Measurements from ENCODE around the gene CPD. TPM values are rescaled to one million over a fixed set of nuclear protein-coding genes. Genes with fewer than 3 reads are reported as not detected.
A peak's percentile ranks its signal among the peaks of the same experiment; 100 is the strongest.
"Not testable (repeated sequence)": the region's sequence is repeated elsewhere in the genome, so short reads cannot be mapped to it uniquely, and the experiment has no call there.

Gene CPD
- total RNA-seq, 1 experiment from 2014 or later: 56.1 TPM

DNA sequence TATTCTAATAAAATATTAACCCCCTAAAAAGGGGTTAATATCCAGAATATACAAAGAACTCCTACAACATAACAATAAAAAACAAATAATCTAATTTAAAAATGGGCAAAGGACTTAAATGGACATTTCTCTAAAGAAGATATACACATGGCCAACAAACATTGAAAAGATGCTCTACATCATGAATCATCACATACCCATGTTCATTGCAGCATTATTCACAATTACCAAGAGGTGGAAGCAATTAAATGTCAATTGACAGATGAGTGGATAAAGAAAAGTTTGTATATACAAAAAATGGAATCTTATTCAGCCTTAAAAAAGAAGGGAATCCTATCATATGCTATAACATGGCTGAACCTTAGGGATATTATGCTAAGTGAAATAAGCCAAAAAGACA is 36.8 kb downstream of the CPD start:
- H3K4me3 ChIP-seq: no peak overlapping the region
- H3K4me1 ChIP-seq: no peaks in the 10 kb centered on the region
- peaks cover 5% of the 10 kb centered on the region; the same call in 1 of the 2 replicates for H3K9me3 ChIP-seq (replicated peaks)
- H3K27ac ChIP-seq: no peak overlapping the region
- peaks cover 8% of the 10 kb centered on the region for H3K36me3 ChIP-seq
- DNase-seq: no peak
- no peaks in the 10 kb centered on the region for H3K27me3 ChIP-seq

- H3K4me1 ChIP-seq; H3K27ac ChIP-seq; DNase-seq; H3K4me3 ChIP-seq; H3K27me3 ChIP-seq; H3K9me3 ChIP-seq (replicated peaks): not testable (repeated sequence)
- peaks cover 14% of the 10 kb centered on the region for H3K36me3 ChIP-seq
These were observed 39.3 kb downstream of the CPD start for GRCh38 chr17:30418070-30418469.

DNA sequence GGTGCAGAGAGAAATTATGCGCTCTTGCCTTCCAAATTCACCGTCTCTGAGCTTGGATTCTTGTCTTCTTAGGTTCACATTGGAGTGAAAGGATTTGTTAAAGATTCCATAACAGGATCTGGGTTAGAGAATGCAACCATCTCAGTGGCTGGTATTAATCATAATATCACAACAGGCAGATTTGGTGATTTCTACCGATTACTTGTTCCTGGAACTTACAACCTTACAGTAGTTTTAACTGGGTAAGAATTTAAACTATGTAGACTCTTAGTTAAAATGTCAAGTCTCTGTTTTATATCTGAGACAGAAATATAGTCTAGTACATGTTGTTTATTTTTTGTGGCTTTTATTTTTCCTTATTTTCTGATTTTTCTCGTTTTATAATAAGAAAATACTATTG is 42.9 kb downstream of the CPD start:
- Histone ChIP-seq H3K36me3 (peaks cover 27% of the 10 kb centered on the region), H3K27me3 (no peaks in the 10 kb centered on the region), H3K27ac (no peak overlapping the region), H3K9me3 (replicated peaks) (0 out of 2 replicates have a peak, but pooled peaks cover 2% of the 10 kb centered on the region), H3K4me1 (no peaks in the 10 kb centered on the region), H3K4me3 (no peak overlapping the region)
- DNase-seq: no peak

- Histone ChIP-seq H3K4me1 (no peaks in the 10 kb centered on the region), H3K27ac (no peak overlapping the region), H3K4me3 (no peak overlapping the region), H3K36me3 (peaks cover 27% of the 10 kb centered on the region), H3K9me3 (replicated peaks) (0 out of 2 replicates have a peak, but pooled peaks cover 2% of the 10 kb centered on the region), H3K27me3 (no peaks in the 10 kb centered on the region)
- DNase-seq: no peak
These were observed 43.4 kb downstream of the CPD start for GRCh38 chr17:30422171-30422570.

DNA sequence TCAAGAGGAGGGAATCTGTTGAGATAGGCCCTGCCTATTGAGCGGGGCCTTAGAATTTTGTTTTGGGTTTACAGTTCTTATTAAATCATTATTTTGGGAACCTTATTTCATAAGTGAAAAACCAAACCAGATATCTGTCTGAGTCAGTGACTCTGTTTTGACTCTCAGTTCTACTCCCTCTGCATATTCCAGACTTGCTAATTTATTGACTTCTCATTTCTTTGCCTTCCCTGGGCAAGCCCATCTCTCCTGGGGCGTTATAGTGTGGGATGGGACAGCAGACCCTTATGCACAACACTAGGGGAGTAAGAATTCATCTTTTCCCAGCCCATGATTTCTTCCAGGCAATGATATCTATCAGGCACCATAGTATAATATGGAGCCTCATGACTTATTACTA is 45.7 kb downstream of the CPD start:
- Histone ChIP-seq H3K27me3 (no peaks in the 10 kb centered on the region), H3K27ac (no peak overlapping the region), H3K4me1 (no peaks in the 10 kb centered on the region), H3K4me3 (no peak overlapping the region), H3K9me3 (replicated peaks) (0 out of 2 replicates have a peak, but pooled peaks cover 2% of the 10 kb centered on the region), H3K36me3 (peaks cover 34% of the 10 kb centered on the region)
- no peak for DNase-seq

DNA sequence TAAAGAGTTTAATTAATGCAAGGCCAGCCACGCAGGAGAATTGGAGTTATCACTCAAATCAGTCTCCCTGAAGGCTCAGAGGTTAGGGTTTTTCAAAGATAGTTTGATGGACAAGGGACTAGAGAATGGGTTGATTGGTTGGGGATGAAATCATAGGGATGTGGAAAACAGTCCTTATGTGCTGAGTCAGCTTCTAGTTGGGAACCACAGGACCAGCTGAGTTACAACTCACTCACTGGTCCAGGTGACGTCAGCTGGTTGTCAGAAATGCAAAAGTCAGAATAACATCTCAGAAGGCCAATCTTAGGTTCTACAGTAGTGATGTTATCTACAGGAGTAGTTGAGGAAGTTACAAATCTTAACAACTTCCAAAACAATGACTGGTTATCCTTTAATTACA is 47.6 kb downstream of the CPD start:
- no peak for DNase-seq
- Histone ChIP-seq H3K27me3 (no peaks in the 10 kb centered on the region), H3K36me3 (peaks cover 33% of the 10 kb centered on the region), H3K9me3 (replicated peaks) (no peaks in the 10 kb centered on the region), H3K4me3 (no peak overlapping the region), H3K4me1 (no peaks in the 10 kb centered on the region), H3K27ac (no peak overlapping the region)

DNA sequence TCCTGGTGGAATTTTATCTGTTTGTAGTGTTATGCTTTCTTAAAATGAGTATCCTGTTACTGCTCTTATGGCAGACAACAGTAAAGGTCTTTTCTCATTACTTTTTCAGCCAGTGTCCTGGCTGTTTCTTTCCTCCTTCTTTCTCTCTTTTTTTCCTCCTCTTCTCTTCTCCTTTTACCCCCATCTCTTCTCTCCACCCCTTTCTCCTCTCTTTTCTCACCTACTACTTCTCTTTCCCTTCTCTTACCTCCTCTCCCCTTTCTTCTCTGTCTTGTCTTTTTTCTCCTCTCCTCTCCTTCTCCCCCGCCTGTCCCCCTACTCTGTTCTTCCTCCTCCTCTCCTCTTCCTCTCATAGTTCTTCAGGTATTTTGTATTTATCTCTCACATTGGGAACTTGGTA is 48.9 kb downstream of the CPD start:
- Histone ChIP-seq H3K27ac (no peak overlapping the region), H3K36me3 (peaks cover 40% of the 10 kb centered on the region), H3K4me1 (no peaks in the 10 kb centered on the region), H3K4me3 (no peak overlapping the region), H3K9me3 (replicated peaks) (no peaks in the 10 kb centered on the region), H3K27me3 (no peaks in the 10 kb centered on the region)
- DNase-seq: no peak

GRCh38 chr17:30429155-30429554 is 50.4 kb downstream of the CPD start:
- Histone ChIP-seq H3K36me3 (peaks cover 26% of the 10 kb centered on the region), H3K4me1 (peaks cover 14% of the 10 kb centered on the region), H3K27ac (no peak overlapping the region), H3K27me3 (no peaks in the 10 kb centered on the region), H3K4me3 (no peak overlapping the region), H3K9me3 (replicated peaks) (no peaks in the 10 kb centered on the region)
- DNase-seq: no peak

DNA sequence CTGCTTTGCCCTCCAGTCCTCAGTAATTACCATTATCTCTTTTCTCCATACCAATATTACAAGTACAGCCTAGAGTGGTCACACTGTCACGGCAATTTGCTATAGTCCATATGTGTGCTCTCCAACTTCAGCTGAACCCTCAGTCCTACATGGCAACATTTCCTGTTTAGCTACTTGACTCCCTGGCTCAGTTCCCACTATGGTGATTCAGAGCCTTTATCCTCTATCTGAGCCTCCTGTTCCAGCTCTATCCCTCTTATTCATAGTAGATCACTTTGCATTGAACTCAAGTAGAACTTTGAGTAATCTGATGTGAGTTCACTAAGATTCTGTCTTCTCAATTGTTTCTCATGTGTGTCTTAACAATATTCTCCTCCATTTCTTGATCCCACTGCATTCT is 54.8 kb downstream of the CPD start:
- Histone ChIP-seq H3K27me3 (no peaks in the 10 kb centered on the region), H3K27ac (peak overlapping the region; percentile 74), H3K4me1 (peaks cover 20% of the 10 kb centered on the region), H3K9me3 (replicated peaks) (peaks cover 3% of the 10 kb centered on the region; the same call in 1 of the 2 replicates), H3K4me3 (no peak overlapping the region), H3K36me3 (peaks cover 41% of the 10 kb centered on the region)
- peak; percentile 87 to 96 for DNase-seq

- no peak overlapping the region for H3K27ac ChIP-seq
- peaks cover 3% of the 10 kb centered on the region; the same call in 1 of the 2 replicates for H3K9me3 ChIP-seq (replicated peaks)
These were observed 58.0 kb downstream of the CPD start for GRCh38 chr17:30436729-30437128.

GRCh38 chr17:30443721-30444120 is 65.0 kb downstream of the CPD start:
- no peak overlapping the region for H3K27ac ChIP-seq
- peaks cover 31% of the 10 kb centered on the region for H3K36me3 ChIP-seq
- H3K4me1 ChIP-seq: peaks cover 14% of the 10 kb centered on the region
- no peaks in the 10 kb centered on the region for H3K27me3 ChIP-seq
- 0 out of 2 replicates have a peak, but pooled peaks cover 7% of the 10 kb centered on the region for H3K9me3 ChIP-seq (replicated peaks)
- DNase-seq: no peak
- H3K4me3 ChIP-seq: no peak overlapping the region

More at GRCh38 chr17:30436729-30437128, 58.0 kb downstream of the CPD start:
- Histone ChIP-seq H3K4me1 (peaks cover 20% of the 10 kb centered on the region), H3K4me3 (no peak overlapping the region), H3K36me3 (peaks cover 37% of the 10 kb centered on the region), H3K27me3 (no peaks in the 10 kb centered on the region)
- DNase-seq: no peak

DNA sequence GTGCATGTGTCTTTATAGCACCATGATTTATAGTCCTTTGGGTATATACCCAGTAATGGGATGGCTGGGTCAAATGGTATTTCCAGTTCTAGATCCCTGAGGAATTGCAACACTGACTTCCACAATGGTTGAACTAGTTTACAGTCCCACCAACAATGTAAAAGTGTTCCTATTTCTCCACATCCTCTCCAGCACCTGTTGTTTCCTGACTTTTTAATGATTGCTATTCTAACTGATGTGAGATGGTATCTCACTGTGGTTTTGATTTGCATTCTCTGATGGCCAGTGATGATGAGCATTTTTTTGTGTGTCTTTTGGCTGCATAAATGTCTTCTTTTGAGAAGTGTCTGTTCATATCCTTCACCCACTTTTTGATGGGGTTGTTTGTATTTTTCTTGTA is 67.9 kb downstream of the CPD start:
- not testable (repeated sequence) for H3K4me3 ChIP-seq; DNase-seq; H3K27me3 ChIP-seq; H3K9me3 ChIP-seq (replicated peaks); H3K27ac ChIP-seq
- Histone ChIP-seq H3K4me1 (peaks cover 14% of the 10 kb centered on the region), H3K36me3 (peaks cover 40% of the 10 kb centered on the region)

DNA sequence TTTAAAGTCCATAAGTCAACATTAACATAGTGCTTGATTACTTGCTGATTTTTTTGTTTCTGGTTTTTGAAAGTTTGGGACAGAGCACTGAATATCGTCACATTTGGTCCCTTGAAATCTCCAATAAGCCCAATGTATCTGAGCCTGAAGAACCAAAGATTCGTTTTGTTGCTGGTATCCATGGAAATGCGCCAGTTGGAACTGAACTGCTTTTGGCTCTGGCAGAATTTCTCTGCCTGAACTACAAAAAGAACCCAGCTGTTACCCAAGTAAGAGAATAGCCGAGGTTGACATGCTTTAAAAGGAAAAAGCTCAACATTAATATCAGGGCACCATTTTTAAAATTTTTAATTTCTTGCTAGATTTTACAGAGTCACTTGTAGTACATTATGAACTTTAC is 70.8 kb downstream of the CPD start:
- Histone ChIP-seq H3K36me3 (peaks cover 52% of the 10 kb centered on the region), H3K9me3 (replicated peaks) (peaks cover 10% of the 10 kb centered on the region; the same call in 1 of the 2 replicates), H3K4me1 (peaks cover 14% of the 10 kb centered on the region), H3K27me3 (no peaks in the 10 kb centered on the region), H3K27ac (no peak overlapping the region), H3K4me3 (no peak overlapping the region)
- DNase-seq: no peak

GRCh38 chr17:30450125-30451027 is 71.6 kb downstream of the CPD start:
- Histone ChIP-seq H3K9me3 (replicated peaks) (peaks cover 10% of the 10 kb centered on the region; the same call in 1 of the 2 replicates), H3K4me3 (no peak overlapping the region), H3K36me3 (peaks cover 52% of the 10 kb centered on the region), H3K27ac (no peak overlapping the region), H3K4me1 (peaks cover 14% of the 10 kb centered on the region), H3K27me3 (no peaks in the 10 kb centered on the region)
- no peak for DNase-seq

- Histone ChIP-seq H3K4me1 (no peaks in the 10 kb centered on the region), H3K27ac (no peak overlapping the region), H3K4me3 (no peak overlapping the region), H3K36me3 (peaks cover 51% of the 10 kb centered on the region), H3K27me3 (no peaks in the 10 kb centered on the region), H3K9me3 (replicated peaks) (peaks cover 3% of the 10 kb centered on the region; the same call in 1 of the 2 replicates)
- DNase-seq: no peak
These were observed 75.9 kb downstream of the CPD start for GRCh38 chr17:30454635-30455034.

Measured in SJCRH30 (cell line).